Renal pelvis (tissue), 4 donors: Measurements from ENCODE around the gene TRDMT1. TPM values are rescaled to one million over a fixed set of nuclear protein-coding genes. Genes with fewer than 3 reads are reported as not detected.

Experiments
- DNase-seq: peaks from one replicate; pipeline ENCODE4 v3.0.0-alpha.2; 2013
- polyA plus RNA-seq, 3 donors: library from polyadenylated mRNA; unstranded; fragments of 120-200 nt; gene quantifications; one replicate each; pipeline ENCODE4 v1.2.1, GENCODE V29; 2013; ENCODE audit not compliant: insufficient read length in 3 of 3

The TRDMT1 gene
- polyA plus RNA-seq, 3 donors: 9.0 to 12.9 (median 10.9) TPM

DNA sequence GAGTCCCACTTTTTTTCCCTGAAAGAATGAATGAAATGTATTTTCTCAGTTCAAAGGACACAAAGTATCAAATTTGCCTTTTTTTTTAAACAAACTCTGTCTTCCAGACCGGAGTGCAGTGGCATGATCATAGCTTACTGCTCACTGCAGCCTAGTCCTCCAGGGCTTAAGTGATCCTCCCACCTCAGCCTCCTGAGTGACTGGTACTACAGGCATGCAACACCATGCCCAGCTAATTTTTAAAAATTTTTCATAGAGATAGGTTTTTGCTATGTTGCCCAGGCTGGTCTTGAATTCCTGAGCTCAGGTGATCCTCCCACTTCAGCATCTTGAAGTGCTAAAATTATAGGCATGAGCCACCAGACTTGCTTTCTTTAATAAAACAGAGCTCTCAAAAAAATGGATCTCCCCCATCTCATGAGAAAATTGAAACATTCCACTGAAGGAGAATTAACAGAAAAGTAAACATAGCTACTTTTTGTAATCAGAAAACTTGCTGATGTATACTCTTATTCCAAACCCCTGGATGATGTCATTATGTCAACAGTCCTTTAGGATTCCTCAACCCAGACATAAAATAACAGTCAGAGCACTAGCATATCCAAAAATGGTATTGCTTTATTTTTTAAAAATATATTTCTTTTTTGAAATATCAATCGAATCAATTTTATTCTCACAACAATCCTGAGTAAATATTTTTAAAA, 12.3 kb upstream of the TRDMT1 start:
- DNase-seq: no peak

DNA sequence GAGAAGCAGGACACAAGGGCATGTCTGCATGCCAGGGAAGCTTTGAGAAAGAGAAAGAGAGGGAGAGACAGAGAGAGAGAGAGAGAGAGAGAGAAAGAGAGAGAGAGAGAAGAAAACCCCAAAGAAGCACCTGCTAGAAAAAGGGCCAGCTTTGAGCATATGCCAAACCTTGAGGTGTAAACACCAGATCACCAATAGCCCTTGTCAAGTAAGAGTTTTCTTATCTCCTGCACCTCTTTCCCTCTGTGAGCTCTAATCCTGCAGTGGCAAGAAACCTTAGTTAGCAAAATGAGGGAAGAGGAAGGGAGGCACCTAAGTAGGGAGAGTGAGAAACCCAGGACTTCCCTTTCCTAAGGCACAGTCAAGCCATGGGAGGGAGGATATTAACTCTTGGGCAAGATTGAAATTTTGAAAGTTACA, 11.3 kb upstream of the TRDMT1 start:
- no peak for DNase-seq

DNA sequence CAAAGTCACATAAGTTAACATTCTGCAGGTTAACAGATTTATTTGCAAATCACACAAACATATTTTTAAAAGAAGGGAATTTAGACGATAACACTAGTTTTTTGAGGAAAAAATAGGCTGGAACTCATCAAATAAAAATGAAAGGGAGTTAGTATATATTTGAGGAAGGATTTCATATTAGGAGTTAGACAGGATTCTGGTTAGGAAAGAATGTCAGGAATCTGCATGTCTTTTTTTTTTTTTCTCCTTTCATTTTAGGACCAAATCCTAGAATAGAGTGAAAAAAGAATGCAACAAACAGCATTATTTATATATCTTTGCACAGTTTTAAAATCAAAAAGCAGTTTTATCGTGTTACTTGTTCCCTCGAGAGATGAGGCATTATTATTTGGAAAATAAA, 8.9 kb upstream of the TRDMT1 start:
- DNase-seq: no peak

DNA sequence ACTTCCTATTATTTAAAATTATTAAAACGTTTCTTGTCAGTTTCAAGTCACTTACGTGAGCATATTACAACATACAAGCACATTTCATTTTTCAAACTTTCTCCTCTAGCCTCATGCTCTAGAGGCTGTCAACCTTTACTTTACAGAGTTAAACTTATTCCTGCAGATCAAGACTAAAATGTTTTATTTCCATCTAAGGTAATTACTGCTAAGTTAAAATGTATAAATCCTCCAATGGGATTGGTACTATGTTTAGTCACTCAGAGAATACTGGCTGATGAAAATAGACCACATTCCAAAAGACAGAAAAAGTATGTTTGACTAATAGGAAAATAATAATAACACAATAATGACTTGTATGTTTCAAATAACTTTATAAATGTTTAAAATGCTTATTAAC, 8.4 kb upstream of the TRDMT1 start:
- DNase-seq: no peak

DNA sequence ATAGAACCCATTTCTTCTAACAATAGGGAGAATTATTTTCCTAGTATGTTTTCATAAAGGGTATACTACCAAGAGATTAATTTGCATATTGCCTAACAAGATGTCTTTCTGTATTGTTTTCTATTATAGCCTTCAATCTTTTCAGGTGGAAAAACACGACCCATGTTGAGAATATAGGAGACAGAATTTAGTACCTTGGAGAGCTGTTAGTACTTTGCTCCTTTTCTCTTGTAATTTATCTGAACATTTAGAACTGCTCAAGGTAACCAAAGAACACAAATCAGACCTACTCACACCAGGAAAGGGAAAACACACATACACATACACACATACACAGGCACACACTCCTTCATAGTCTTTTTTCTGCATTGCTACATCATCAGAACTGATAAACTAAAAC, 7.8 kb upstream of the TRDMT1 start:
- DNase-seq: no peak

DNA sequence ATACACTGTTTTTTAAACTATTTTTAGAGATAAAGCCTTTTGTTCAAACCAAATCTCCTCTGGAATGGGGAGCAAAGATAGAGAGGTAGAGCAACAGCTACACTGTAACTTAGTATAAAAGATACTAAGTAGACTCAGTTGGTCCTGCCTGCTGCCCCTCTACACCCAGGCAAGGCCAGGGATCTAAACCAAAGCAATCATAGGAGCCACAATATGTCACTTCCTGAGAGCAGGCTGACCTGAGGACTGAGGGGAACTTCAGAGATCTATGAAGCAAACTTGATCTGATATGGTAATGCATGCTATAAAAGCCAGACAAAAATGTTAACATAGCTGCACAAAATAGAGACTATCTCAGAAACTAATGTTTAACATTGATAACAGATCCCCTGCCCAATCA, 7.0 kb upstream of the TRDMT1 start:
- DNase-seq: no peak

DNA sequence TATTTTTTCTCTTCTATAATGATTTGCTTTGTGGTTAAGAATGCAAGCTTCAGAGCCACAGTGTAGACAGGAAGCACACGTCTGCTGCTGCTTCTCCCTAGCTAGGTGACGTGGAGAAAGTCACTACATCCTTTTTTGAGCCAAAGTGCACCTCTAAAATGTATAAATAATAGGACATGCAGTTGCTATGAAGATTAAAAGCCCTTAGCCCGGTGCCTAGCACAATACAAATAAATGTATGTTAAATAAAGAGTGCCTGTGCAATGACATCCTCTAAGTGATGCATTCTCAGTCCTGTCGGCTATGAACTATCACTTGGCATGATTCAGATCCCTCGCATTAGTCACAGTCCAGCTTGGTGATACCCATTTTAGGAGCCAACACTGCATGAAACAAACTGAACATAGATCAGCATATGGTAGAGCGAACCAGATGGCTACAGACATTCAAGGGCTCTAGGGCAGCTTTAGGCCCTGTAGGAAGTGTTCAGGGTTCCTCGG, 4.8 kb upstream of the TRDMT1 start:
- DNase-seq: no peak

DNA sequence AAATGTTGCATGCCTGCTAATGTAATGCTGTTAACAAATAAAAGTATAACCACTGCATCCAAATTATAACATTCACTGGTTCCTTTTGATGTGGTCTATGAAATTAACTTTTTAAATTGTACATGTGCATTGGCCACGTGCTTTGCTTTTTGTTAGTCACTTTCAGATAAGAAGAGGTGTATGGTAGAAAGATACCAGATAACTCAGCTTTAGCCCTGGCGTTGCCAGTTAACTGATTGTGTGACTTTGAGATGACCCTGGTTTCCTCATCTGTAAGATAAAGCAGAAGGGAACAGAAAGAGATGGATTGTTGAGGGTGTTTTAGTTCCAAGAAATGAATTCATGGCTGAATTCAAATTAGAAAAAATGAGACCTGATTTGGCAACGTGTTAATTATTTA, 1.9 kb upstream of the TRDMT1 start:
- no peak for DNase-seq

DNA sequence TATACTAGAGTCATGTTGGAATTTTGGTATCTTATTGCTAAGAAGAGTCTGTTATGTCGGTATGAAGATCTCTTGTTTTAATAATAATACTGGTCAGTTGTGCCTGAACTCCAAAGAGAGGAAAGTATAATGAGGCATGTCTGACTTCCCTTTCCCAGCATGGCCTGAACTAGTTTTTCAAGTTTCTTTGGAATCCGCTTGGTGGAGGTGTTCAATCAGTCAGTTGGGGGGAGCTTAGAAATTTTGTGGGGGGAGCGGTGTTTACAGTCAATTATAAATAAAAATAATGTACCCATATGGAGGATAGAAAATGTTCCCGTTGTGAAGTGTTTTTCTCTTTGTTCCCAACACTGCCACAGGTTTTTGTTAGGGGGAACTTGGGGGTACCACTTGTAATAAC, 1.5 kb upstream of the TRDMT1 start:
- no peak for DNase-seq

DNA sequence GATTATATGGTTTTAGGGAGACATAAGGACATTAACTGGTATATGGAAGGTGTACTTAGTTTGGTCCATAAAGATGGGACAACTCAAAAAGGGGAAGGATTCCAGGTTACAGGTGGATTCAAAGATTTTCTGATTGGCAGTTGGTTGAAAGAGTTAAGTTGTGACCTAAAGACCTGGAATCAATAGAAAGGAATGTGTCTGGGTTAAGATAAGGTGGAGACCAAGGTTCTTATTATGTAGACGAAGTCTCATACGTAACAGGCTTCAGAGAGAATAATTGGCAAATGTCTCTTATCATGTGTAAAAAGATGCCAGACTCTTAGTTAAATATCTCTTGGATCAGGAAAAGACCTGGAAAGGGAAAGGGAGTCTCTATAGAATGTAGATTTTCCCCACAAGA, 1.0 kb upstream of the TRDMT1 start:
- DNase-seq: no peak

DNA sequence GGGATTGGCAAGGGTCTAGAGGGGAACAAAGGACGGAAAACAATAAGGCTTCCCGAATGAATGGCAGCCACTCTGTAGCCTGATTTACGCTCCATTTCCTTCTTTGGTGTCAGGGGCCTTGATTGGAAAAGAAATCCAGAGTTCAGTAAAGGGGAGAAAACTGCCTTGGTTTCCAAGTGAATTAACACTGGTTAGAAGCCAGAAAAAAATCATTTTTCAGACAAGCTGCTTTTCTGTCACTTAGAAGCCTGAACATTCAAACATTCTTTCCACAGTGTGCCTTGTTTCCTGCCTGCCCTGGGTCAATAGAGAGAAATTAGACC, 283 bp upstream of the TRDMT1 start:
- no peak for DNase-seq

DNA sequence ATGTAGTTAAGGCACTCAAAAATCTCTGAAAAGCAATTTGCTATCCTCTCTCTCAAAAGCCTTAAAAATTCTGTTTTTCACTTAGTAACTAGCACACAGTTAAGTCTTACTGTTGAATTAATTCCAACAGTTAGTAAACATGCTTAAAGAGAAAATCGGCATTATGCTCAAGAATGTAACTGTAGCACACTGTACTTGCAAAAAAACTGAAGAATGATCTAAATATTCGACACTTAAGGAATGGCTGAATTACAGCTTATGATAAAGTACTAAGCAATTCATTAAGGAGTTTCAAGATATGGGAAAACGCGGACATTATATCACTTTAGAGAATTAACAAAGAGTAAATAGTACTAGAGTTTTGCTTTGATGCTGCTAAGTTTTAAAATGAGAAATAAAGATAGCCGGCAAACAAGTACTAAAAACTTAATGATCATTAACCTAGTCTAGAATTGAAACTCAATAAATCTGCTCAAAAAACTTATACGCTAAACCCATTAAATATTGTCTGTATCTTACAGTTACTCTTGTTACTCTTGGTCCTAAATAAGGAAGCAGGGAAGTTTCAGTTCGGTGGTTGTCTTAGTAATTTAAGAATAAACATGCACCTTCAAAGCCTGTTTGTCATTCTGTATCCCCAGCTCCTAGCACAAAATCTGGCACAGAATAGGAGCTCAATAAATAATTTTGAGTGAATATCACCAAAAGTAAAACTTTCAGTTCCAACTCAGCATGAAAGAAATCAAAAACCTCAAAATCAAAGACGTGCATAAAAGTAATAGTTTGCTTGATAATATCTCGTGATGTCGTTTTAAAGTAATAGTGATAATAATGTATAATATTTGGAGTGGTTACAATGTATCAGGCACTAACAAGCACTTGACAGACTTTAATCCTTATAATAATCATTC, 1.2 kb downstream of the TRDMT1 start:
- no peak for DNase-seq

DNA sequence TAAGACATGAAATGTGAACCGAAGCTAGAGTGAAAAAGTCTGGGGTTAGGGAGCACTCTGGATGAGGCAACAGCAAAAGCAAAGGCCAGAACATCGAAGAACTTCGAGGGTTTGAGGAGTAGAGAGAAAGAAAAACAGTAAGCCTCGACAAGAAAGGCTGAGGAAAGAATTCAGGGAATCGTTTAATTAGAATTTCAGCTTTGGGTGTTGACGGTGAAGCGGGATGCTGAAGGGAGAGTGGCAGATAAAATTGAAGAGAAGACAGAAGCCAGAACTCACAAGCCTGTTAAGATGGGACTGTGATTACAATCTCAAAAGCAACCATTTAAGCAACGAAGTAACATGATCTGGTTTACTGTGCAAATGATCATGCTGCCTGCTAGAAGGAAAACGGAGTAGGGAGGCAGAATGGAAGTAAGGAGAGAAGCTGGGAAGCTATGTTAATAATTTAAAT, 2.1 kb downstream of the TRDMT1 start:
- no peak for DNase-seq

DNA sequence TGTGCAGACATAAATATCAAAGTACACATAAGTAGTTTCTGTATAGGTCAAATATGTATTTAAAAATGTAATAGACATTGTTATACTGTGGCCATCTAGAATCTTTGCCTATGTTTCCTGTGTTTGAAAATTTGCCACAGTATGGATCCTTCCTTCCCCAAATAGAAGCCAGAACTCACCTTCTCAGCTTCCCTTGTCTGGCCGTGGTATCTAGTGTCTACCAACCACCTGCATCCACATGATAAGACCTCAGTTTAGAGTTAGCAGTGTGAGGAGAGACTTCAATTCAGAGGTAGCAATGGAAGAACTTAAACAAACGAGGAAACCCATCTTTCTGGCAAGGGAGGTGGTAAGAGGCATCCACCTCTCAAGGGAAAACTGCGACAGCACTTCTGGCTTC, 4.9 kb downstream of the TRDMT1 start:
- DNase-seq: no peak

DNA sequence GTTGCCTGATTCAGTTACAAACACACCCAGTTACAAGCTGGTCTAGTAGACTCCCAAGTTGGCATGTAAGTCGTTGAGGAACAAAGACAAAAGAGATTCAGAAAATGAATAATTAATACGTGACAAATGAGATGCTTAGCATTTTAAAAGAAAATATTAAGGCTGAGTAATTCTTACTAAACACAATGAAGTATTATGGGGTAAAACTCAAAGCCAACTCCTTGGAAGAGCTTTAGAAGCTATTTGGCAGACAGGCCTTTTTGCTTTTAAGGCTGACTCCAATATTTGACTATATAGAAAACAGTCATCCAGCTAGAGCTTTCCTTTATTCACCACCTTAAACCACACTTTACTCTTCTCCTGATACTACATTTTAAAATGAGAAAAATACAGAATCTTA, 5.4 kb downstream of the TRDMT1 start:
- DNase-seq: no peak

DNA sequence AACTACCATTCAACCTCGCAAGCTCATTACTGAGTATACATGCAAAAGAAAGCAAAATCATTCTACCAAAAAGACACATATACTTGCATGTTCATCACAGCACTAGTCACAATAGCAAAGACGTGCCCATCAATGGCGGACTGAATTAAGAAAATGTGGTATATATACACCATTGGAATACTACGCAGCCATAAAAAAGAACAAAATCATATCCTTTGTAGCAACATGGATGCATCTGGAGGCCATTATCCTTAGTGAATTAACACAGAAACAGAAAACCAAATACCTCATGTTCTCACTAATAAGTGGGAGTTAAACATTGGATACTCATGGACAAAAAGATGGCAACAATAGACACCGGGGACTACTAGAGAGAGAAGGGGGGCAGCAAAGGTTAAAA, 6.4 kb downstream of the TRDMT1 start:
- DNase-seq: no peak

DNA sequence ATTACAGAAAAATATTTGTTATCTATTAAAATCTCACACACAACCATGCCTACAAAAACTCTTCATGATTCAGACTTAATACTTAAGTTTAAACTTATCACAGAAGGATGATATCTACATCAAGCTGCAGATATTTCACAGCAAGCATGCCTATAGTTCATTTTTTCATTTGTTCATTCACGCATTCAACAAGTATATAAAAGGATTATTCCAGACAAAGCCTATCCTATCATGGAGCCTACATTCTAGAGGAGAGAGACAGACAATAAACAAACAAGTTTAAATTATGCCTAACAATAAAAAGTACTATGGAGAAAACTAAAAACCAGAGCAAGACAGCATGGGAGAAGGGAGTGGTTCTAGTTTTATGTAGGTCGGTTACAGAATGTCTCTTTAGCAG, 10.9 kb downstream of the TRDMT1 start:
- no peak for DNase-seq

DNA sequence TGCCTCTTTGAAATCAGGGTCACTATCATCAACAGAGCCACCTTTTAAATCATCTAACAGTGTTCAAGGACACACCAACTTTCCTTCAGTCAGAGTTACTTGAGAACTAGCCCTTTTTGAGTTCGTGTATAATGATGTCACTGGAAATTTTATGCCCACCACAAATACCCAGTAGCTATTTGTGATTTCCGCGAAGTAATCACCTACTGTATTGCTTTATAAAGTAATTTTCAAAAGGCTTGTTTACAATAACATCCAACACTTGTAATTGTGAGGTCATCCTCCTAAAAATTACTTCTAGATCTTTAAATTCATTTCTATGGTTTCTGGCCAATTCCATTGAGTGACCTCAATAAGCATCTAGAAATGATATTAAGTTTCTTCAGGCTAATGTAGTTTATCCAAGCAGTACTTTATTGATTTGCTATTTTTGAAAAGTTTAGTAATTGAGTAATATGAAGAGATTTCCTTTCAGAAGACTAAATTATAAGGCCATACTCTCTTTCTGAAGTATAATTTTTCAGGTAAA, 12.8 kb downstream of the TRDMT1 start:
- no peak for DNase-seq

DNA sequence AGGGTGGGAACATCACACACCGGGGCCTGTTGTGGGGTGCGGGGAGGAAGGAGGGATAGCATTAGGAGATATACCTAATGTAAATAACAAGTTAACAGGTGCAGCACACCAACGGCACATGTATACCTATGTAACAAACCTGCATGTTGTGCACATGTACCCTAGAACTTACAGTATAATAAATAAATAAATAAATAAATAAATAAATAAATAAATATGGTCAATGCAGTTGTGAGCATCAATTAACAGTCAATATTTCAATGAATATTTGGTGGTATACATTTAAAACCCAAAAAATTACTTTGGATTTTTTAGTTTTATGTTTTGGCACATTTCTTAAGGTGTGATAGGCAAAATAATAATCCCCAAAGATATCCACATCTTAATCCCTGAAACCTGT, 15.6 kb downstream of the TRDMT1 start:
- DNase-seq: no peak

DNA sequence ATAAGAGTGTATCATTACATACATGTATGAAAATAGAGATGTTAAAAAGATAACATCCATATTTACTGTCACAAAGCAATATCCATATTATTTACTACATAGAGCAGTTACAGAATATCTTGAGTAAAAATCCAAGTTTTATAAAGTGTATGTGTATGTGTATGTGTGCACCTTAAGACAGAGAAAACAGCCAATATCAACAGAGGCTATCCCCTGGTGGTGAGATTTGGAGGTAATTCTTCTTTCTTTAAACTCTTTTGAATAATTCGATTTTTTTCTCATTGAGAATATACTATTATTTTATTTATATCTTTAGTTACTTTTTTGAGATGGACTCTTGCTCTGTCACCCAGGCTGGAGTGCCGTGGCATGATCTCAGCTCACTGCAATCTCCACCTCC, 18.4 kb downstream of the TRDMT1 start:
- no peak for DNase-seq

DNA sequence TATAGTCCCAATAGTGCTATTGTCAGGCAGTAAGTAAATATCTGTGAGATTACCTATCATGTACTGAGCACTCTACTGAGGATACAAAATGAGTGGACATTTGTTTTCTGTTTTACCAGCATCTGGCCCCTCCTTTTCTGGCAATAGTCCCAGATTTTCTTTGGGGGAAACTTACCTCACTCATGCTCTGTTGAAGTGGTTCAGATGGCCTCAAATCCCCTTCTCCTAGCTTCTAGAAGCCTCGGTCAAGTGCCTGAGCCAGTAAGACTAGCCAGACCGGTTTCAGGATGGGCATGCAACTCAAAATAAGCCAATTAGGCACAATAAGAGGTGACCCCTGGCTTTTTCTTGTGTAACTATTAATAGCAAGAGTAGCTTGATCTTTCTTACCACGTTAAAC, 19.7 kb downstream of the TRDMT1 start:
- no peak for DNase-seq

DNA sequence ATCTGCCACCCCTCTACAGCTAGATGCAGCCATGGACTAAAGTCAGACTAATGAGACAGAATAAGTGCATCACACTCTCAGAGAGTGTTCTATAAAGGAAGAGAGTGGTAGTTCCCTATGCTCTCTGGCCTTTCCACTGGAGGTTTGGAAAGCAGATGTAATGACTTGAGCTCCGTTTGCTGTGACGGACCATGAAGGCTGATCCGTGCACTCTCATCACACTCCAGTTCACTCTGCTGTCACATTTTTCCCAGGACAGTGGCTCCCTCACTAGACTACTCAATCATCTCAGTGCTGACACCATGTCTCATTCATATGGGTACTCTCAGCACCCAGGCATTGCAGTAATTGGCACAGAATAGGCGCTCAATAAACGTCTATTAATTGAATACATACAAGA, 20.4 kb downstream of the TRDMT1 start:
- DNase-seq: no peak

DNA sequence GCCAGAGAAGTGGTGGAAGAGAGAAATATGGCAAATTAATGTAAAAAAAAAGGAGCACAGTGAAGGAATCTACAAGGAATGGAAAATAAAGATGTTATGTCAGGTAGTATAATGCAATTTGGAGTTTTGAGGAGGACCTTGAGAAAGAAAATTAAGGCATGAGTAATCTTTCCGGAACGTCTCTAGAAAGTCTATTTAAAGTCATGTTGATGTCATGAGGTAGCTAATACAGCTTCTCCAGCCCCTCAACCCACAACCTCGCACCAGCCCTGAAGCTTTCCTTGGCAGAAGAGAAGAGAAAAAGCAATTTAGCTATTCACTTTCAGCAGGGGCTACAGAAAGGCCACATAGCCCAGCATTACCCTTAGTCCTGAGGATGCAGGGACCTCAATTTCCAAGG, 22.5 kb downstream of the TRDMT1 start:
- DNase-seq: no peak
